Measurements from ENCODE around the gene SPACA6. TPM values are rescaled to one million over a fixed set of nuclear protein-coding genes. Genes with fewer than 3 reads are reported as not detected.

The SPACA6 gene
- total and polyA plus RNA-seq, 10 of the 15 experiments (the other 5 are each of a cell fraction or from before 2014, with no cell fraction given) = 0.31 to 6.5 (median 1.7) TPM

GRCh38 chr19:51749979-51750378, 56.8 kb downstream of the SPACA6 start (continued):
- TF ChIP-seq ZBED1 (IDR thresholded peaks at IDR 0.05; ENCODE audit: borderline replicate concordance) (no peak), BCL3 (IDR thresholded peaks at IDR 0.05; ENCODE audit: borderline replicate concordance, insufficient read depth, low read depth, low read length, poor library complexity, severe bottlenecking) (no peak), SPI1 (IDR thresholded peaks at IDR 0.05; ENCODE audit: borderline replicate concordance, insufficient read depth, low read depth, low read length) (no peak)
- TF ChIP-seq, protein P1, sequence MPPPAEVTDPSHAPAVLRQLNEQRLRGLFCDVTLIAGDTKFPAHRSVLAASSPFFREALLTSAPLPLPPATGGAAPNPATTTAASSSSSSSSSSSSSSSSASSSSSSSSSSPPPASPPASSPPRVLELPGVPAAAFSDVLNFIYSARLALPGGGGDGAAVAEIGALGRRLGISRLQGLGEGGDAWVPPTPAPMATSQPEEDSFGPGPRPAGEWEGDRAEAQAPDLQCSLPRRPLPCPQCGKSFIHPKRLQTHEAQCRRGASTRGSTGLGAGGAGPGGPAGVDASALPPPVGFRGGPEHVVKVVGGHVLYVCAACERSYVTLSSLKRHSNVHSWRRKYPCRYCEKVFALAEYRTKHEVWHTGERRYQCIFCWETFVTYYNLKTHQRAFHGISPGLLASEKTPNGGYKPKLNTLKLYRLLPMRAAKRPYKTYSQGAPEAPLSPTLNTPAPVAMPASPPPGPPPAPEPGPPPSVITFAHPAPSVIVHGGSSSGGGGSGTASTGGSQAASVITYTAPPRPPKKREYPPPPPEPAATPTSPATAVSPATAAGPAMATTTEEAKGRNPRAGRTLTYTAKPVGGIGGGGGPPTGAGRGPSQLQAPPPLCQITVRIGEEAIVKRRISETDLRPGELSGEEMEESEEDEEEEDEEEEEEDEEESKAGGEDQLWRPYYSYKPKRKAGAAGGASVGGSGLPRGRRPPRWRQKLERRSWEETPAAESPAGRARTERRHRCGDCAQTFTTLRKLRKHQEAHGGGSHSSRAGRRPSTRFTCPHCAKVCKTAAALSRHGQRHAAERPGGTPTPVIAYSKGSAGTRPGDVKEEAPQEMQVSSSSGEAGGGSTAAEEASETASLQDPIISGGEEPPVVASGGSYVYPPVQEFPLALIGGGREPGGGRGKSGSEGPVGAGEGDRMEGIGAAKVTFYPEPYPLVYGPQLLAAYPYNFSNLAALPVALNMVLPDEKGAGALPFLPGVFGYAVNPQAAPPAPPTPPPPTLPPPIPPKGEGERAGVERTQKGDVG (CRISPR knock-in tag; IDR thresholded peaks at IDR 0.05) = no peak
- TF ChIP-seq, protein P2, sequence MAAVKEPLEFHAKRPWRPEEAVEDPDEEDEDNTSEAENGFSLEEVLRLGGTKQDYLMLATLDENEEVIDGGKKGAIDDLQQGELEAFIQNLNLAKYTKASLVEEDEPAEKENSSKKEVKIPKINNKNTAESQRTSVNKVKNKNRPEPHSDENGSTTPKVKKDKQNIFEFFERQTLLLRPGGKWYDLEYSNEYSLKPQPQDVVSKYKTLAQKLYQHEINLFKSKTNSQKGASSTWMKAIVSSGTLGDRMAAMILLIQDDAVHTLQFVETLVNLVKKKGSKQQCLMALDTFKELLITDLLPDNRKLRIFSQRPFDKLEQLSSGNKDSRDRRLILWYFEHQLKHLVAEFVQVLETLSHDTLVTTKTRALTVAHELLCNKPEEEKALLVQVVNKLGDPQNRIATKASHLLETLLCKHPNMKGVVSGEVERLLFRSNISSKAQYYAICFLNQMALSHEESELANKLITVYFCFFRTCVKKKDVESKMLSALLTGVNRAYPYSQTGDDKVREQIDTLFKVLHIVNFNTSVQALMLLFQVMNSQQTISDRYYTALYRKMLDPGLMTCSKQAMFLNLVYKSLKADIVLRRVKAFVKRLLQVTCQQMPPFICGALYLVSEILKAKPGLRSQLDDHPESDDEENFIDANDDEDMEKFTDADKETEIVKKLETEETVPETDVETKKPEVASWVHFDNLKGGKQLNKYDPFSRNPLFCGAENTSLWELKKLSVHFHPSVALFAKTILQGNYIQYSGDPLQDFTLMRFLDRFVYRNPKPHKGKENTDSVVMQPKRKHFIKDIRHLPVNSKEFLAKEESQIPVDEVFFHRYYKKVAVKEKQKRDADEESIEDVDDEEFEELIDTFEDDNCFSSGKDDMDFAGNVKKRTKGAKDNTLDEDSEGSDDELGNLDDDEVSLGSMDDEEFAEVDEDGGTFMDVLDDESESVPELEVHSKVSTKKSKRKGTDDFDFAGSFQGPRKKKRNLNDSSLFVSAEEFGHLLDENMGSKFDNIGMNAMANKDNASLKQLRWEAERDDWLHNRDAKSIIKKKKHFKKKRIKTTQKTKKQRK (IDR thresholded peaks at IDR 0.05; ENCODE audit: low read depth, low read length) = no peak

All from GM12878 (cell line).